ENCODE measurements around the gene SLC4A4. TPM values are rescaled to one million over a fixed set of nuclear protein-coding genes. Genes with fewer than 3 reads are reported as not detected.
A peak's percentile ranks its signal among the peaks of the same experiment; 100 is the strongest.

Gene SLC4A4
- 1 to 10 TPM; 3.1 to 3.7 TPM for total RNA-seq

DNA sequence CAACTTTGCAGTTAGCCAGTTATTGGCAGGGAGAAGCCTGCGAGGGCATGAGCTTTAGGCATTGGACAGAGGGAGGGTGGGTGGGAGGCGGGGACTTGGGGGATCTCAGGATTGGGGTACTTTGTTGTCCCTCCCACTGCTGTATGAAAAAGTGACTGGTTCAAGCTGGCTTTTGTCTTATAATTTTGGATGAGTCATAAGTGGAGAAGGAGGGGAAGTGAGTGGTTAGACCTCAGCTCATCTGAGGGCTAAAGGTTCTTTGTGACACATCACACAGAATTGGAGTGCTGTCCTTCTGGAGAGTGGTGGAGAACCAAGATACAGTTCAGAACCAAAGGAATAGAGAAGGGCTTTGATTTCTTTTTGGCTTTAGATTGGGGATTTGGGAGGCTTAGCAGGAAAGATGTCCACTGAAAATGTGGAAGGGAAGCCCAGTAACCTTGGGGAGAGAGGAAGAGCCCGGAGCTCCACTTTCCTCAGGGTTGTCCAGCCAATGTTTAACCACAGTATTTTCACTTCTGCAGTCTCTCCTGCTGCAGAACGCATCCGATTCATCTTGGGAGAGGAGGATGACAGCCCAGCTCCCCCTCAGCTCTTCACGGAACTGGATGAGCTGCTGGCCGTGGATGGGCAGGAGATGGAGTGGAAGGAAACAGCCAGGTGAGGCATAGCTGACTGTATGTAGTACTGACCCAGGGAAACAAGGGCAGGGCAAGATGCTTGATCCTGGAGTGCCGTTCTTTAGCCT lies at the start of gene SLC4A4:
Gene SLC4A4 (plus strand): TSS at position 175 of the 748 bp plus-strand sequence.
- DNase-seq (no peak), ATAC-seq (ENCODE audit: low read depth) (peak; percentile 99)
- Mint-ChIP-seq H3K27ac (no peak within 1 kb of the TSS), H3K9me3 (no peaks in the 10 kb centered on the region), H3K4me3 (peak within 1 kb of the TSS; percentile 1), H3K36me3 (no peaks in the 10 kb centered on the region), H3K4me1 (peaks cover 8% of the 10 kb centered on the region), H3K27me3 (peaks cover 27% of the 10 kb centered on the region)
- POLR2A ChIA-PET: no interaction called here

DNA sequence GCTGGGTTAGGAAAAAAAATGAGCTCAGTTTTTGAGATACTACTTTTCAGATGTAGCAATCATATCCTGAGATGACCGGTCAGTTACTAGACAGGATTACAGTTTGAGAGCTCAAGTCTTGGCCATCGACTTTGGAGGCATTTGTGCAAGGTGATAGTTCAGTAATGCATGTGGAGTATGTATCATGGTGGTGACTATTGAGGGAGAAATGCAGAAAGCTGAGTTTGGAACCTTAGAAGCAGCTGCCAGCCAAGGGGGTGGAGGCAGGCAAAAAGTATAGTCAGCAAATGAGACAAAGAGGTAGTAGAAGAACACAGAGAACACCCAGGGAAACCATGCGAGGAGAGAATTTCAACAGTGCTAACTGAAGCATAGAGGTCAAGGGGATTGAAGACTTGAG lies 48.7 kb upstream of the SLC4A4 start:
- no peak for DNase-seq

DNA sequence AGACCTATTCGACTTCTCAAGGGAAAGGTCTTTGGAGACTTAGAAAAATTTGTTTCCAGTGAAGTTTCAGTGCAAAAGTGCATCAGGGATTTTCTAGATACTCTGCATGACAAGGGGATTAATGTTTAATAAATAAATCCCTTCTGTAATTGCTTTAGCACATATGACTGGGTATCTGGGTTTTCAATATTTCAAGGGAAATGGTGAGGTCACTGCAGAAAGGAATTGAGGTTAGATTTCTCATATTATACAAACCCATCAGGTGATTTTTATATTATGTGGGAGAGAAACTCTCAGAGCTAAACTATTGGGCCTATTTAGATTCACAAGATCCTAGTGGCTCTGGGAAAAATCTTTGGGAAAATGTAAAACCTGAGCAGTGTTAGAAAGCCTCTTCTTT lies 48.3 kb upstream of the SLC4A4 start:
- Mint-ChIP-seq H3K27ac (no peak overlapping the region), H3K36me3 (no peaks in the 10 kb centered on the region)

More for the DNA sequence above, 48.7 kb upstream of the SLC4A4 start:
- H3K27ac Mint-ChIP-seq: no peak overlapping the region
- no peaks in the 10 kb centered on the region for H3K36me3 Mint-ChIP-seq
- POLR2A ChIA-PET: no interaction called here
- no peaks in the 10 kb centered on the region for H3K9me3 Mint-ChIP-seq
- no peaks in the 10 kb centered on the region for H3K27me3 Mint-ChIP-seq
- no peaks in the 10 kb centered on the region for H3K4me1 Mint-ChIP-seq
- ATAC-seq (ENCODE audit: low read depth): no peak
- H3K4me3 Mint-ChIP-seq: no peak overlapping the region

DNA sequence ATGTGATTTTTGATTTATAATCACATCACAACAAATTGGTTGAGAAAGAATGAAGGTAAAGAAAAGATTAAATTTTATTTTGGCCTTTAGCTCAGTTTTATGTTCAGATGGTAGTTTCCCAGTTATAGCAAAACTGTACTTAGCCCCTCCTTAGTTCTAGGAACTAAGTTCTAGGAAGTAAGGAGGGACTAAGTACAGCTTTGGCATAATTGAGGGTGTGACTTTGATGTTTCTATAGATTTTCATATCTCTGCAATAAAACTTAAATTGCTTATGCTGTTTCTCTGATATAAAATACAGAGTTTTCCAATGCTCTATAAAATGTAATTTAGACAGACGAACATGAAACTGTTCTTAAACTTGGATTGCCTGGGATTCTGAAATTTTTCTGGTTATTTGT lies 46.6 kb upstream of the SLC4A4 start:
- H3K27ac Mint-ChIP-seq: no peak overlapping the region
- no peaks in the 10 kb centered on the region for H3K36me3 Mint-ChIP-seq
- no peak for DNase-seq
- no peaks in the 10 kb centered on the region for H3K4me1 Mint-ChIP-seq
- no peak for ATAC-seq (ENCODE audit: low read depth)
- no peak overlapping the region for H3K4me3 Mint-ChIP-seq
- POLR2A ChIA-PET: no interaction called here
- H3K27me3 Mint-ChIP-seq: no peaks in the 10 kb centered on the region
- H3K9me3 Mint-ChIP-seq: no peaks in the 10 kb centered on the region

More for the DNA sequence above, 48.3 kb upstream of the SLC4A4 start:
- Mint-ChIP-seq H3K9me3 (no peaks in the 10 kb centered on the region), H3K4me3 (no peak overlapping the region), H3K27me3 (no peaks in the 10 kb centered on the region), H3K4me1 (no peaks in the 10 kb centered on the region)
- no peak for ATAC-seq (ENCODE audit: low read depth)
- POLR2A ChIA-PET: no interaction called here
- no peak for DNase-seq

DNA sequence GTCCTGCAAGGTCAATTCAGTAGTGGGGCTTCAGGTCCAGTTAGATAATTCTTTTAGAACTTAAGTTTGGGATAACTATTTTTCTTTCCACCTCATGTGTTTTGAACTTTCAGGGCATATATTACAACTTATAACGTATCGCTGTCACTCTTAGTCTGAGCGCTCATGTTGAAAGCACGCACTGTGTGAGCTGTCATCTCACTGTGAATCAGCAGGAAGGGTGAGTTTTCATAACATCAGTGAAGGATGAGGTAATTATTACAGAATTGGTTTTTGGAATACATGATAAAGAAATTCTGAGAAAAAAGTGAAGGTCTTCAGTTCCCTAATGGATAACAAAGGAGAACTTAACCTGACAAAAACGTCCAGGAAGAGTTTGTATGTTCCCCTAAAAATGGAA lies 45.1 kb upstream of the SLC4A4 start:
- POLR2A ChIA-PET: no interaction called here
- Mint-ChIP-seq H3K36me3 (no peaks in the 10 kb centered on the region), H3K27ac (no peak overlapping the region), H3K27me3 (peaks cover 2% of the 10 kb centered on the region), H3K4me1 (no peaks in the 10 kb centered on the region), H3K4me3 (no peak overlapping the region), H3K9me3 (no peaks in the 10 kb centered on the region)
- no peak for DNase-seq
- no peak for ATAC-seq (ENCODE audit: low read depth)

DNA sequence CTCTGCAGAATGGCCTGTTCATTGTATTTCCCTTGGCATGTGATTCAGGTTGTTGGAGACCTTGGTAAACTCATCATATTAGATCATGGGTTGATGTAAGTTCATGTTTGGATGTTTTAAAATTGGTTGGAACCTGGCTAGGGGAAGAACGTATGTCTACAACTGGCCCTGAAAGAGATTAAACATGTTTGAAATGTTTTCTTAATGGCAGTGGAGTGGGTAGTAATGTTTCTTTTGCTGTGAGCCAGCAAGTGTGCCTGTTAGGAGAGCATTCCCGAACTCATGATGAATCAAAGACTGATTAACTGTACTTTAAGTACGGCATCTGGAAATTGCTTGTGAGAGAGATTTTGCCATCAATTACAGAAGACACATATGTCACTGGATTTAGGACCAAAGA lies 44.5 kb upstream of the SLC4A4 start:
- POLR2A ChIA-PET: no interaction called here
- H3K27ac Mint-ChIP-seq: no peak overlapping the region
- no peak overlapping the region for H3K4me3 Mint-ChIP-seq
- DNase-seq: no peak
- peaks cover 2% of the 10 kb centered on the region for H3K27me3 Mint-ChIP-seq
- no peaks in the 10 kb centered on the region for H3K9me3 Mint-ChIP-seq
- no peaks in the 10 kb centered on the region for H3K4me1 Mint-ChIP-seq
- ATAC-seq (ENCODE audit: low read depth): no peak
- H3K36me3 Mint-ChIP-seq: no peaks in the 10 kb centered on the region

DNA sequence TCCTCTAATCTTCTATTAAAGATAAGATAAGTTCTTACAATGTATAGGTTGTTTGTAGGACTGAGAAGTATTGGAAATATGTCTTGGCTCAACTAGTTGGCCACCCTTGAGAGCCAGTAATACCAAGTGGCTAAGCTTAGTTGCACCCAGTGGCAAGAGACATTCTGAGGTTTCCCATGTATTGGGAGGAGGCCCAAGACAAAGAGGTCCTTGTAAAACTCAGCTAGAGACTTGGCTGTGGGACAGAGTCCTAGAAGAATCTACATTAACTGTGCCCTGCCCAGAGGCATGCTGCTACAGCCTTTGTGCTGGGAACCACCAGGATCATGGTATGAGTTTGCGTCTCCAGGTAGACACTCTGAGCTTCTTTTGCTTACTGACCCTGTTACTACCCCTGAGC lies 41.9 kb upstream of the SLC4A4 start:
- H3K9me3 Mint-ChIP-seq: no peaks in the 10 kb centered on the region
- H3K4me3 Mint-ChIP-seq: no peak overlapping the region
- DNase-seq (no peak), ATAC-seq (ENCODE audit: low read depth) (no peak)
- peaks cover 2% of the 10 kb centered on the region for H3K27me3 Mint-ChIP-seq
- no peaks in the 10 kb centered on the region for H3K36me3 Mint-ChIP-seq
- H3K27ac Mint-ChIP-seq: no peak overlapping the region
- POLR2A ChIA-PET: no interaction called here
- H3K4me1 Mint-ChIP-seq: no peaks in the 10 kb centered on the region

DNA sequence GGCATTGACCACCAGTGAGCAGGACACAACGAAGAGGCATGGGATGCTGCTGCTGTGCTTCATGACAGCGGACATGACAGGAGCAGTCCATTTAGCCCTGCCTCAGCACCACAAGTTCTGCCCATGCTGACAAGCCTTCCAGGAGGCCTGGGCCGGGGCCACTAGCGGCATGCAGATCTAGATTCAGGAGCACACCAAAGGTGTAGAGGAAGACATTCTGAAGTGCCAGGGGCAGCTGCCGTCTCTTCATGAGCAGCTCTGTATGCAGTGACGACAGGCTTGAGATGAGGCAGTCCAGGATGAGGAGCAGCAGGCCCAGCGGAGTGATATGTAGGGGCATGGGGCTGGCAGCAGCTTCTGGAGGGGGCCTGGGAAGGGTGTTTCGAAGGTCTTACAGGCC lies 38.5 kb upstream of the SLC4A4 start:
- no peak overlapping the region for H3K27ac Mint-ChIP-seq
- DNase-seq: no peak
- no peak overlapping the region for H3K4me3 Mint-ChIP-seq
- H3K9me3 Mint-ChIP-seq: no peaks in the 10 kb centered on the region
- H3K4me1 Mint-ChIP-seq: no peaks in the 10 kb centered on the region
- H3K27me3 Mint-ChIP-seq: peaks cover 2% of the 10 kb centered on the region
- ATAC-seq (ENCODE audit: low read depth): no peak
- no peaks in the 10 kb centered on the region for H3K36me3 Mint-ChIP-seq
- POLR2A ChIA-PET: no interaction called here

DNA sequence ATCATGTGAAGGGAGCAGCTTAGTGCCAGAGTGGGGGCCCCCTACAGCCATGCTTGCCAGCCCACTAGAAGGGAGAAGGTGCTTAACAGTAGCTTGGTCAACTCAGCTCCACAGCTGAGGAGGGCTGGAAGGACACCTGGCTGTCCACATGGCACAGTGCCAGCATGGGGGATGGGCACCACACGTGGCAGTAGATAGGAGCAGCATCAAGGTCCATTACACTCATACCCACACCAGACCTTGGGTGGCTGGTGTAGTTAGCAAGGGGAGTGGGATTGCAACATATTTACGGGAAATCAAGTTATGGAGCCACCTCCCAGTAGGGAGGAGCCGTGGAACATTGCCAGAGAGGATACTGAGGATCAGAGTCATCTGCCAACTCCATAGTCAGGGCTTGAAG lies 37.9 kb upstream of the SLC4A4 start:
- Mint-ChIP-seq H3K27ac (no peak overlapping the region), H3K36me3 (no peaks in the 10 kb centered on the region), H3K9me3 (no peaks in the 10 kb centered on the region), H3K4me3 (no peak overlapping the region), H3K4me1 (peaks cover 2% of the 10 kb centered on the region), H3K27me3 (peaks cover 2% of the 10 kb centered on the region)
- ATAC-seq (ENCODE audit: low read depth): no peak
- POLR2A ChIA-PET: no interaction called here
- DNase-seq: no peak

DNA sequence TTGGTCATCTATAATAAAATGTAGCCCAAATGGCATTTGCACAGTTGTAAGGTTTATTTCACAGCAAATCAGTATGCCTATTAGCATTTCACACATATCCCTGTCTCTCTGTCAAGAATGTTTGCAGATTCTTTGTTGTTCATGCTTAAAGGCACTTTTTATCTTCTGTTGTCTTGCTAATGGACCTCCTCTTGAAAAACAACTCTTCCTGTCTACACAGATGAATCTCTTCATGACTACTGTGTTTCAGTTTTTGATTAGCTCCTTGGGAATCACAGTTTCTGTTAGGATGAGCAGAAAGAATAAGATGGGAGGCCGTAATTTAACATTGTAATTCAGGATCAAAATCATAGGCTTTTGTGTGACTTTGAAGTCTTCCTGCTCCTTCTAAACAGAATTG lies 35.5 kb upstream of the SLC4A4 start:
- Mint-ChIP-seq H3K27me3 (peaks cover 2% of the 10 kb centered on the region), H3K36me3 (no peaks in the 10 kb centered on the region), H3K4me1 (peaks cover 2% of the 10 kb centered on the region), H3K4me3 (no peak overlapping the region), H3K9me3 (no peaks in the 10 kb centered on the region), H3K27ac (no peak overlapping the region)
- POLR2A ChIA-PET: no interaction called here
- DNase-seq (no peak), ATAC-seq (ENCODE audit: low read depth) (no peak)

DNA sequence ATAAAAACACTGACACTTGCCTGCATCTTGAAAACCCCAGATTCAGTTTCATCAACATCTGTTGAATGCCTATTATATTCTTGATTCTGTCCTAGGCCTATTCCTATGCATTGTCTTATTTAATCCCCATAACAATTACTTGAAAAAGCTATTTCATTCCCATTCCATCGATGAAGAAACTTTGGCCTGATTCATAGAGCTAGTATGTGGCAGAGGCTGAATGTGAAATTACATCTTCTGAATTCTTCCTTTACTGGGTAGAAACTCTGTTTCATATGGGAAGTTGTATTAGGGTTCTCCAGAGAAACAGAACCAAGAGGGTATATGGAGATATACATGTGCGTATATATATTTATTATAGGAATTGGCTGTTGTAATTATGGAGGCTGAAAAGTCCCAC lies 35.0 kb upstream of the SLC4A4 start:
- no peak for ATAC-seq (ENCODE audit: low read depth)
- Mint-ChIP-seq H3K4me1 (peaks cover 2% of the 10 kb centered on the region), H3K4me3 (no peak overlapping the region), H3K27me3 (no peaks in the 10 kb centered on the region), H3K36me3 (no peaks in the 10 kb centered on the region), H3K27ac (no peak overlapping the region), H3K9me3 (no peaks in the 10 kb centered on the region)
- POLR2A ChIA-PET: no interaction called here
- DNase-seq: no peak

DNA sequence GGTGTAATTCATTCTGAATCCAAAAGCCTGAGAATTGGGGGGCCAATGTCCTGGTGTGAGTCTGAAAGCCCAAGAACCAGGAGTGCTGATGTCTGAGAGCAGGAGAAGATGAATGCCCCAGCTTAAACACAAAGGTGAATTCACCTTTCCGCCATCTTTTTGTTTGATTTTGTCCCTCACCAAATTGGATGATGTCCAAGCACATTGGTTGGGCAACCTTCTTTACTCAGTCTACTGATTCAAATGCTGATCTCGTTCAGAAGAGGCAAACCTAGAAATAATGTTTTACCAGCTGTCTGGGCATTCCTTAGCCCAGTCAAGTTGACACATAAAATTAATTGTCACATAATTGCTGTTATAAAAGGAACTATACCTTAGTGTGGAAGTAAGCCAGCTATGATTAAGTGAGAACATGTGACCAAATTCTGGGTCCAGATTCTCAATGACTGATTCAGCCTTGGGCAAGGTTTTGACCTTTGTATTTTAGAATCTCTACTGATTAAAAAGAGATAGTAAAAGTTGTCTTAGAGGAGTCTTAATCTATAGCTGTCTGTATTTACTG lies 34.5 kb upstream of the SLC4A4 start:
- DNase-seq (no peak), ATAC-seq (ENCODE audit: low read depth) (no peak)
- no peak overlapping the region for H3K4me3 Mint-ChIP-seq
- H3K4me1 Mint-ChIP-seq: peaks cover 2% of the 10 kb centered on the region
- POLR2A ChIA-PET: no interaction called here
- H3K36me3 Mint-ChIP-seq: no peaks in the 10 kb centered on the region
- no peaks in the 10 kb centered on the region for H3K27me3 Mint-ChIP-seq
- H3K9me3 Mint-ChIP-seq: no peaks in the 10 kb centered on the region
- H3K27ac Mint-ChIP-seq: no peak overlapping the region

DNA sequence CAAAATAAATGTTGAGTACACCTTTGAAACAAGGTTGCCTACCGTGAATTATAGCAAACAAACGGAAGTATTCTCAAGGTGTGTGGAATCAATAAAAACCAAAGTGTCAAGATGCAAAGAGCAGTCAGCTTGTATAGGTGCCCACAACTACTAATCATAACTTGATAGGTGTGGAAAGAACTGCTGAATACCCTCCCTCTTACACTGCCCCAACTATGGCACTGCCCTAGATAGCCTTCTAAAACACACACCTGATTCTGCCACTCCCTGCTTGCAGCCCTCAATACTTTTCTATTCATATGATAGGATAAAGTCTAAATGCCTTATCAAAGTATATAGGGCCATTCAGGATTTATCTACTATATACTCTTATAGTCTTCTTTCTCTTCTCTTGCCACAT lies 31.1 kb upstream of the SLC4A4 start:
- no peaks in the 10 kb centered on the region for H3K36me3 Mint-ChIP-seq
- H3K4me1 Mint-ChIP-seq: peaks cover 2% of the 10 kb centered on the region
- POLR2A ChIA-PET: no interaction called here
- ATAC-seq (ENCODE audit: low read depth) (no peak), DNase-seq (no peak)
- no peak overlapping the region for H3K27ac Mint-ChIP-seq
- peaks cover 8% of the 10 kb centered on the region for H3K27me3 Mint-ChIP-seq
- H3K4me3 Mint-ChIP-seq: no peak overlapping the region
- peaks cover 2% of the 10 kb centered on the region for H3K9me3 Mint-ChIP-seq

DNA sequence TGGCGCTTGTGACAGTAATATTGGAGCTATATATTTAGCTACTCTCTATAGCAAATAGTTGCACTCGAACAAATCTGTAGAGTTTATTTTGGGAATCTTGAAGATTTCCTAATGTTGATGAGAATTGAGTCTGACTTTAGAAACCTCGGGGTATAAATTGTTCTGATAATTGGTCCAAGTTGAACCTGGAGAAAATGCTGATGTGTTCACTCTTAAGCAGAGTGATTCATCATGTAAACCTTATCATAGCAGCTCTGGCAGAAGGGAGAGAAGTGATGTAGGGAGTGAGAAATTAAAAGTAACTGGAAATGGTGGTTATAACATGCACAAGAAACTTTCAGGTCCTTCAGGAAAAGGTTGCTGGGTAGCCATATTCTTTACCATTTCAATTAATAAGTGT lies 16.4 kb upstream of the SLC4A4 start:
- peaks cover 20% of the 10 kb centered on the region for H3K27me3 Mint-ChIP-seq

More for the DNA sequence above, 16.4 kb upstream of the SLC4A4 start:
- H3K4me3 Mint-ChIP-seq: no peak overlapping the region
- H3K36me3 Mint-ChIP-seq: no peaks in the 10 kb centered on the region
- POLR2A ChIA-PET: no interaction called here
- no peak for ATAC-seq (ENCODE audit: low read depth)
- no peaks in the 10 kb centered on the region for H3K4me1 Mint-ChIP-seq
- H3K9me3 Mint-ChIP-seq: no peaks in the 10 kb centered on the region
- no peak for DNase-seq
- no peak overlapping the region for H3K27ac Mint-ChIP-seq

All from activated naive CD8-positive, alpha-beta T cell treated with anti-CD3 and anti-CD28 coated beads, Interleukin-2, amount 10 ng/mL, durations not matched to agents 7 days and 5 days (primary cell).